ENCODE results near the gene SERPINB2. TPM values are rescaled to one million over a fixed set of nuclear protein-coding genes. Genes with fewer than 3 reads are reported as not detected.
A peak's percentile ranks its signal among the peaks of the same experiment; 100 is the strongest.

SERPINB2 gene
- polyA plus RNA-seq, 1 donor (not counting 4 experiments of a cell fraction or from before 2014, with no cell fraction given), result 733 TPM

GRCh38 chr18:63903851-63904570 lies 16.5 kb downstream of the SERPINB2 start:
- H2AFZ ChIP-seq (ENCODE audit: control insufficient read depth, low read length), result no peak overlapping the region
- H3K27me3 ChIP-seq (ENCODE audit: control insufficient read depth, extremely low read depth, insufficient read depth, low read length), result no peaks in the 10 kb centered on the region
- dilution Hi-C loops (cut with MboI; ENCODE audit: extremely low pct_ligation_motif_present, low sequenced_read_pairs), result no loop called here
- TF ChIP-seq EZH2 (IDR thresholded peaks at IDR 0.05; ENCODE audit: low read length) (no peak), CTCF (optimal IDR thresholded peaks at IDR 0.05 in 1 of 3, IDR thresholded peaks at IDR 0.05 in 1 of 3, conservative IDR thresholded peaks at IDR 0.05 in 1 of 3; ENCODE audit: extremely low read depth in 1 of 3, insufficient read depth in 2 of 3, low read length in 3 of 3) (no peak)
- no peaks in the 10 kb centered on the region for H3K9me3 ChIP-seq (ENCODE audit: control insufficient read depth, low read depth, low read length)
- peak; percentile 13 for DNase-seq (ENCODE audit: low read depth, low spot score)
- H3K79me2 ChIP-seq (ENCODE audit: control insufficient read depth, insufficient read depth, low read length), result no peaks in the 10 kb centered on the region
- no peak for FAIRE-seq
- H3K4me2 ChIP-seq (ENCODE audit: control insufficient read depth, extremely low read depth, insufficient read depth, low read depth, low read length), result no peak overlapping the region
- no peak overlapping the region for H3K27ac ChIP-seq (ENCODE audit: control insufficient read depth, insufficient read depth, low read length)
- no peak overlapping the region for H3K4me3 ChIP-seq (ENCODE audit: control insufficient read depth in 2 of 3, extremely low read depth in 1 of 3, insufficient read depth in 2 of 3, low read depth in 1 of 3, low read length in 3 of 3)
- no peak overlapping the region for H3K9ac ChIP-seq (ENCODE audit: control insufficient read depth, extremely low read depth, insufficient read depth, low read length)
- H3K36me3 ChIP-seq (ENCODE audit: control insufficient read depth in 2 of 2, extremely low read depth in 1 of 2, insufficient read depth in 2 of 2, low read length in 2 of 2), result peaks cover 12% of the 10 kb centered on the region in 2 experiments
- H3K4me1 ChIP-seq (ENCODE audit: control insufficient read depth, extremely low read depth, insufficient read depth, low read length), result no peaks in the 10 kb centered on the region
- H3K9me1 ChIP-seq (ENCODE audit: control insufficient read depth, extremely low read depth, insufficient read depth, low read length), result no peaks in the 10 kb centered on the region
- H4K20me1 ChIP-seq (ENCODE audit: control insufficient read depth, extremely low read depth, insufficient read depth, low read length), result no peaks in the 10 kb centered on the region

GRCh38 chr18:63904694-63905093 lies 17.2 kb downstream of the SERPINB2 start:
- H3K79me2 ChIP-seq (ENCODE audit: control insufficient read depth, insufficient read depth, low read length), result no peaks in the 10 kb centered on the region
- H3K9me1 ChIP-seq (ENCODE audit: control insufficient read depth, extremely low read depth, insufficient read depth, low read length), result no peaks in the 10 kb centered on the region
- H3K4me2 ChIP-seq (ENCODE audit: control insufficient read depth, extremely low read depth, insufficient read depth, low read depth, low read length), result no peak overlapping the region
- no peak overlapping the region for H3K27ac ChIP-seq (ENCODE audit: control insufficient read depth, insufficient read depth, low read length)
- H3K9me3 ChIP-seq (ENCODE audit: control insufficient read depth, low read depth, low read length), result no peaks in the 10 kb centered on the region
- DNase-seq (ENCODE audit: low read depth, low spot score), result no peak
- no peaks in the 10 kb centered on the region for H4K20me1 ChIP-seq (ENCODE audit: control insufficient read depth, extremely low read depth, insufficient read depth, low read length)
- TF ChIP-seq EZH2 (IDR thresholded peaks at IDR 0.05; ENCODE audit: low read length) (no peak), CTCF (optimal IDR thresholded peaks at IDR 0.05 in 1 of 3, IDR thresholded peaks at IDR 0.05 in 1 of 3, conservative IDR thresholded peaks at IDR 0.05 in 1 of 3; ENCODE audit: extremely low read depth in 1 of 3, insufficient read depth in 2 of 3, low read length in 3 of 3) (no peak)
- peaks cover 5% of the 10 kb centered on the region for H3K4me1 ChIP-seq (ENCODE audit: control insufficient read depth, extremely low read depth, insufficient read depth, low read length)
- no peak overlapping the region for H3K4me3 ChIP-seq (ENCODE audit: control insufficient read depth in 2 of 3, extremely low read depth in 1 of 3, insufficient read depth in 2 of 3, low read depth in 1 of 3, low read length in 3 of 3)
- no peaks in the 10 kb centered on the region for H3K27me3 ChIP-seq (ENCODE audit: control insufficient read depth, extremely low read depth, insufficient read depth, low read length)
- H2AFZ ChIP-seq (ENCODE audit: control insufficient read depth, low read length), result no peak overlapping the region
- H3K9ac ChIP-seq (ENCODE audit: control insufficient read depth, extremely low read depth, insufficient read depth, low read length), result no peak overlapping the region
- FAIRE-seq, result no peak
- dilution Hi-C loops (cut with MboI; ENCODE audit: extremely low pct_ligation_motif_present, low sequenced_read_pairs), result no loop called here
- H3K36me3 ChIP-seq (ENCODE audit: control insufficient read depth in 2 of 2, extremely low read depth in 1 of 2, insufficient read depth in 2 of 2, low read length in 2 of 2), result peaks cover 12% of the 10 kb centered on the region in 2 experiments
